GM19438 (cell line): Measurements from ENCODE around the gene PTMA.
A peak's percentile ranks its signal among the peaks of the same experiment; 100 is the strongest.
"Not testable (repeated sequence)": the region's sequence is repeated elsewhere in the genome, so short reads cannot be mapped to it uniquely, and the experiment has no call there.

ENCODE experiments used
- ATAC-seq: cut with Tn5 transposase; IDR thresholded peaks from one replicate; pipeline ENCODE4 v1.9.1; 2021; ENCODE audit warnings: low read depth; ENCODE audit not compliant: unreplicated experiment

The PTMA gene

DNA sequence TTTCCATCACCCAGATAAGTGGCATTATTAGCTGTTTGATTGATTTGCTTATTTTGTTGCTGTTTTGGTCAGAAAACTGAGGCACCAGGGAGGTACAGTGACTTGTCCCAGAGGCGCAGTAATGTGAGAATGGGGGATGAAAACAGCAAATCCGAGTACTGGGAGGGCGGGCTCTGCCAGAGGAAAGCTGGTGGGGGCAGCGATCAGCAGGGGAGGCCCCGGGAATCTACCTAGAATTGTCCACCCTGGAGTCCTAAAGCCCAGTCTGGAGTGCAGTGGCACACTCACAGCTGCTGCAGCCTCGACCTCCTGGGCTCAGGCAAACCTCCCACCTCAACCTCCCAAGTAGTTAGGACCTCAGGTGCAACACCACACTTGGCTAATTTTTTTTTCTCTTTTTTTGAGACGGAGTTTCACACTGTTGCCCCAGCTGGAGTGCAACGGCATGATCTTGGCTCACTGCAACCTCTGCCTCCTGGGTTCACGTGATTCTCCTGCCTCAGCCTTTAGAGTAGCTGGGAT lies 17.0 kb upstream of the PTMA start:
- no peak for ATAC-seq

DNA sequence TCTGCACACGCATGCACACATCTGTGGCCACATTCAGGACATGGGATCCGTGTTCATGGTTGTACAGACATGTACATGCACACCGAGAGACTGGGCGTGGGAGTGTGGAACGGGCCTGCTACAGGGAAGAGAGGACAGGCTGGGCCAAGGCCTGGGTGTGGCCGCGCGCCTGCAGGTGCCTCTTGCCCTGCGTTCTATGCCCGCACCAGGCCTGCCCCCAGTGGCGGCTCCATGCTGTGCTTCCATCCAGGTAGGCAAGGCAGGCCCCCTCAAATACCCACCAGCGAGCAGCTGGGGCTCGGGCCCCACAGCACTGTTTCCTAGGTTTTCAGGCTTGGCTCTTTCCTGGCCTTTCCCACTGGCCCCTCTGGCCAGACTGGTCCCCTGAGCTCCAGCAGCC lies 15.5 kb upstream of the PTMA start:
- no peak for ATAC-seq

DNA sequence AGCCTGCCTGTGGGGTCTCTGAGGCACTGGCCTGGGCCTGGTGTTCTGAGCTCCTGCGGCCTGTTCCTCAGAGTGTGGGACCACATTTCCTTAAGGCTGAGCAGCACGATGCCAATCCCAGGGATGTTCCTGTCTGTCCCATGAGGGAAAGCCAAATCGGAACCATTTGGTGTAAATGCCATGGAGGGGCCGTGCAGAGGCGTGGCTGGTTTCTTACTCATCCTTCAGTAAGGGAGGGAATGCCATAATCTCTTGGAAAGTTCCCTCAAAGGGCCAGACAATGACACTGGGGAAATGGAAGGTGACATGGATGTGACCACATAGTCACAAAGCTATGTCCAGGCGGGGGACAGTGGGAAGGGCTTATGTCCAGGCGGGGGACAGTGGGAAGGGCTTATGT lies 14.4 kb upstream of the PTMA start:
- ATAC-seq, result no peak

DNA sequence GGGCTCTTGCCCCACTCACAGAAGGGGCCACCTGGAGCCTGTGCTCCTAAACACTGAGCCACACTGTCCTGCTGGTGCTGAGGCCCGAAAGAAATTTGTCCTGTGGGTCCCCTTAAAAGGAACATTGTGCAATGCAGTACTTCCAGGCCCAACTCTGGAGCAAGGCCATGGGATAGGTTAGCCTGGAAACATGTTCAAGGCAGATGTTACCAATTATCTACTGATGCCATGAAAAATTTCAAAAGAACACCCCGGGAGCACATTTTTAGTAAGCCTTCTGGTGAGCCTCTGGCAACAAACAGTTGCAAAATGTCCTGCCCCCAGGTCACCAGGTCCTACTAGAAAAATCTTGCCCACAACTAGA lies 12.3 kb upstream of the PTMA start:
- no peak for ATAC-seq

DNA sequence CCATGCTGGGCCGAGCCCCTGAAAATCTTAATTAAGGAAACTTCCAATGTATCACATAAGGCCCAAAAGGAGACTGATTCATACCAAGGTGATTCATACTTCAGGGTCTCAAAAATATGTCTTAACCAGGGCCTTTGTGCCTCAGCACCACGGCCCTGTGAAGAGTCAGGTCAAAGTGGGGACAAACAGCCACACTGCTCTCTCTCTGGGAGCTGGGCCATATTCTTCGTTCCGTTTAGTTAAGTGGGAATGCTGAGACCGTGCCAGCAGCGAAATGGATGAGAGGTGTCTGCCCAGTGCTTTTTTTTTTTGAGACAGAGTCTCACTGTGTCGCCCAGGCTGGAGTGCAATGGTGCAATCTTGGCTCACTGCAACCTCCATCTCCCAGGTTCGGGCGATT lies 9.3 kb upstream of the PTMA start:
- no peak for ATAC-seq

DNA sequence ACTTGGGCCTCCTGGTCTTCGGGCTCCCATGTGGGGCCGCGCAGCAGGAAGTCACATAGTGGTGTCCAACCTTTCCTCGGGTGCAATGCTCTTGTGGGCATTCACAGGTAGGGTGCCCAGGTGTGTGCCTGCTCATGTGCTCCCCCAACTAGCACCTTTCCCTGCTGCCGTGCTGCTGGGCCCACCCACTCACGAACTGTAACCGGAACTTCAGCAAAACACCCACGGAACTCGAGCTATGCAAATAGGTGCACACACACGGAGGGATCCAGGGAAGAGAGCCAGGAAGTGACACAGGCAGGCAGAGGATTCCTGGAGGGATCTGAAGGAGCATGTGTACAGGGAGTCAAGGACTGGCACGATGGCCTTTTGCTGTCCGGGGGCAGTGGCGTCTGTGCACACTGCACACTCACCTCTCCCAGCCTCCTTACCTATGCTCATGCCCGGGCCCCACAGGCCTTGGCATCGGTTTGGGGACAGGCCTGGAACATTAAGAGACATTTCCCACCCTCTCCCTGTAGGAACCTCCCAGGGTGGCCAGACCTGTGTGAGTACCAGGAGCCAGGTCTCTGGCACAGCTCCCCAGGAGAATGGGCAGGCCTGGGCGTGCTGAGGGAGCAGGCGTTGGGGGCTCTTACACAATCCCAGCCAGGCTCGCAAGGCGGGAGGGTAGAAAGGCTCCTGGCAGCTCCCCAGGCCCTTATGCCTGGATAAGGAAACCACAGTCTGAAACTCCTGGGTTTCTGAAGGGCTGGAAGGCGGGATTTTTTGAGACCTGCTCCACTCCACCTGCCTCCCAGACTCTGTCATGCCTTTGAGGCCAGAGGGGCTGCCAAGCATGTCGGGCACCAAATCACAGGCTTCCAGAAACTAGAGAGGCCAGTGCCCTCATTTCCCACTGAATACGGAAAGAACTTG lies 6.6 kb upstream of the PTMA start:
- no peak for ATAC-seq

- no peak for ATAC-seq
Observed at GRCh38 chr2:231704017-231704416, 4.3 kb upstream of the PTMA start.

DNA sequence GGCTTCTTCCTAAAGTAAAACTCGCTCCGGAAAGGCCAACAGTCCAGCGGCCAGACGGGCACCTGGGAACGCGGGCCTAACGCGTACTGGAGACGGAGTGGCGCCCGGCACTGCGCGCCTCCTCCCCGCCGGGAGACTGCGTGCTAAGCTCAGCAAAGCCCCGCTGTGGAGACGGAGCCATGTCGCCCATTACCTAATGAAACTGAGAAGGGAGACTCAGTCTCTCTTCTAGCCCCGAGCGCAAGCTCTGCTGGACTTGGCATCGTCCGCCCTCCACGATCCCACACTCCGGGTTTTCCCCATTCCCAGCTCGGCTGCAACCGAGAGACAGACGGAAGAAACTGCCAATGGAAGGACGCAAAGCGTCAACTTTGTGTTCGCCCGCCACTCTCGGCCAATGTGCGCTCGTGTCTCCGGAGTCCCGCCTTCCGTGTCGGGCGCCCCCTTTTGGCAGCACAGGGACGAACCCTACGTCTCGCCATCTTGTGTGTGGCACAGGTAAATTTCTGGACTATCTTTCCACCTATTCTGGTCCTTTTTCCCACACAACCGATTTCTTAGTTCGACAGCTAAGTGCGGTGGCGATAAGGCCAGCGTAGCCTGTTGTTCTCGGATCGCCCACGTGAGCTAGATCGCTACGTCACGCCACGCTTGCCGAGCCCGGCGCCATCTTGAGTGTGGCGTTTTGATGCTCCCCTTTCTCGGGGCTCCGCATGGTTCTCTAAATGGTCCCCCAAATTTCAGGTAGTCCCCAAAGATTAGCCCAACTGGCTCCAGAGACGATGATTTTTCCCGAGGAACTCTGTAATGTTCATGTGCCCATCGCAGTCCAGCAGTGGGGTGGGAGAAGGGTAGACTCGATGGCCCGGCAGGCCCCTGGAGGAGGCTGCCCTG lies 1.3 kb upstream of the PTMA start:
- peak; percentile 40 for ATAC-seq

- no peak for ATAC-seq
Observed at GRCh38 chr2:231707625-231707926, 749 bp upstream of the PTMA start.

DNA sequence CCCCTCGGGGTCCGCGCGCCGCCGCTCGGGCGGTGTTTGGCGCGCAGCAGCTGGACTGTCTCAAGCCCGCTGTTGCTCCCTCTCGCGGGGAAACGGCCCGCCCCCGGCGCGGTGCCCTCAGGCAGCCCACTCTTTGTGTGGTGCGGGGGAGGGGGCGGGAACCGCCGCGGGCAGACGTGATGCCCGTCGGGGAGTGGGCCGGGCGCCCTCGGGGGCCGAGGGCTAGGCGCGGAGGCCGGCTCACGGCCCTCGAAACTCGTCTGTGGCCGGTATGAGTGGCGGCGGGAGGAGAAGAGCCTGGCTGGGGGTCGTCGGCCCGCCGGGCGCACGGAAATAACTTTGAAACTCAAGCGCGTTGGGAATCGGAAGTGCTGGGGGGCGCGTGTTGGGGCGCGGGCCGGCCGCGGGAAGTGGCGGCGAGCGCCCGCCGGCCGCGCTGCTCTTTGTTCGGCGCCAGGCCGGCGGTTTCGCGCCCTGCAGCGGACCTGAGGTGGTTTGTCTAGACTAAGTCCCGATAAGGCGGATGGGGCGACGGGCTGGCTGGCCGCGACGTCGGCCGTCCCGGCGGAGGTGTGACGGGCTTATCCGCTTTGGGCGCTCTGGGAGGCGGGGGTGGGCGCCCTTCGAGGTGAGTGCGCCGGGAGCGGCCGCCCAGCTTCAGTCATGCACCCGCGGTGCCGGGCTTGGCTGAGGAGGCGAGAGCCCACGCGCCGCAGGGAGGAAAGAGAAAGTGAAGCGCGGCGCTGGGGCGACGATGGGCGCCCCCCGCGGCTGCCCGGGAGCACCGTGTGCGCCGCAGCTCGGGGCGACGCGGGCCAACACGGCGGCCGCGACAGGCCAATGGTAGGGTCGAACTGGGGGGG lies 679 bp downstream of the PTMA start:
- no peak for ATAC-seq

- no peak for ATAC-seq
Observed at GRCh38 chr2:231709636-231709980, 1.3 kb downstream of the PTMA start.

- no peak for ATAC-seq
Observed at GRCh38 chr2:231709981-231710798, 1.9 kb downstream of the PTMA start.

- ATAC-seq, result no peak
Observed at GRCh38 chr2:231710799-231711676, 2.7 kb downstream of the PTMA start.

DNA sequence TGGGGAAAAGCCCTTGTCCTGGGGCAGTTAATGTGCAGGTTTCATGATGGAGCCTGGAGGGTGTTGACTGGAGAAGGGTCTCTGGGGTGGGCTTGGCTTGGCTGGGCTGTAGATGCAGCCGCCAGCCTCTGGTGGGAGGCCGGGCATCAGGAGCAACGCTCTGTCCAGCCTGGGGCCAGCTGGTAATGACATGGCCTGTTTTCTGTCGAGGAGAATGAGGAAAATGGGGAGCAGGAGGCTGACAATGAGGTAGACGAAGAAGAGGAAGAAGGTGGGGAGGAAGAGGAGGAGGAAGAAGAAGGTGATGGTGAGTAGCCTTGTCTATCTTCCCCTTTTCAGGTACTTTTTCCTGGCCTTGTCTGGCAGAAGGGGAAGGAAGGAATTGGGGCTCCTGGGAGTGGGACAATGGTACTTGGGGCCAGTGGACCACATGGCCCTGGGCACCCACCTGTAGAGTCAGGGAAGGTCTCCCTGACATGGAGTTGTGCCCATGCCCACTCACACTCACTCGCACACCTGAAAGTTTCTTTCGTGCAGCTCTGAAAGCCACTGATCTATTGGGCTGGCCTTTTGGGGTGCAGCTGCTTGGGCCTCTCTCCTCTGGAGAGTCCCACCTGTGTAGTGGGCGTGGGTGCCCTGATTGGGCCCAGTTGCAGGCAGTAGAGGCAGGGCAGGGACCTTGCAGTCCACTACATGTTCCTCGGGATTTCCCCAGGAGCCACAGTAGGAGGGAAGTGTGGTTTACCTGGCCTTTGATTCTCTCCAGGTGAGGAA lies 3.5 kb downstream of the PTMA start:
- no peak for ATAC-seq

DNA sequence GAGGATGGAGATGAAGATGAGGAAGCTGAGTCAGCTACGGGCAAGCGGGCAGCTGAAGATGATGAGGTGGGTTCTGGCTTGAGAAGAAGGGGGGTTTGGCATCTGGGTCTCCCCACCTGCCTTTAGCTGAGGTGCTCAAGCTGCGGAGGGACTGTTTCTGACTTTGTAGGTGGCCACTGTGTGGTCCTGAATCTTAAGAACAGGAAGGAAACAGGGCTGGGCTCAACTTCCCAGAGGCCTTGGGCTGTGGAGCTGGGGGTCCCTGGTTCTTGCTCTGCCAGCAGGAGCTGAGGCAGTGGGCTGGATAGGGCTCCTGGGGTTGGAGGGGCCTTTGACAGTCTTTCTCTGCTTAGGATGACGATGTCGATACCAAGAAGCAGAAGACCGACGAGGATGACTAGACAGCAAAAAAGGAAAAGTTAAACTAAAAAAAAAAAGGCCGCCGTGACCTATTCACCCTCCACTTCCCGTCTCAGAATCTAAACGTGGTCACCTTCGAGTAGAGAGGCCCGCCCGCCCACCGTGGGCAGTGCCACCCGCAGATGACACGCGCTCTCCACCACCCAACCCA lies 4.2 kb downstream of the PTMA start:
- not testable (repeated sequence) for ATAC-seq

GRCh38 chr2:231713406-231713729 lies 5.0 kb downstream of the PTMA start:
- ATAC-seq, result not testable (repeated sequence)

DNA sequence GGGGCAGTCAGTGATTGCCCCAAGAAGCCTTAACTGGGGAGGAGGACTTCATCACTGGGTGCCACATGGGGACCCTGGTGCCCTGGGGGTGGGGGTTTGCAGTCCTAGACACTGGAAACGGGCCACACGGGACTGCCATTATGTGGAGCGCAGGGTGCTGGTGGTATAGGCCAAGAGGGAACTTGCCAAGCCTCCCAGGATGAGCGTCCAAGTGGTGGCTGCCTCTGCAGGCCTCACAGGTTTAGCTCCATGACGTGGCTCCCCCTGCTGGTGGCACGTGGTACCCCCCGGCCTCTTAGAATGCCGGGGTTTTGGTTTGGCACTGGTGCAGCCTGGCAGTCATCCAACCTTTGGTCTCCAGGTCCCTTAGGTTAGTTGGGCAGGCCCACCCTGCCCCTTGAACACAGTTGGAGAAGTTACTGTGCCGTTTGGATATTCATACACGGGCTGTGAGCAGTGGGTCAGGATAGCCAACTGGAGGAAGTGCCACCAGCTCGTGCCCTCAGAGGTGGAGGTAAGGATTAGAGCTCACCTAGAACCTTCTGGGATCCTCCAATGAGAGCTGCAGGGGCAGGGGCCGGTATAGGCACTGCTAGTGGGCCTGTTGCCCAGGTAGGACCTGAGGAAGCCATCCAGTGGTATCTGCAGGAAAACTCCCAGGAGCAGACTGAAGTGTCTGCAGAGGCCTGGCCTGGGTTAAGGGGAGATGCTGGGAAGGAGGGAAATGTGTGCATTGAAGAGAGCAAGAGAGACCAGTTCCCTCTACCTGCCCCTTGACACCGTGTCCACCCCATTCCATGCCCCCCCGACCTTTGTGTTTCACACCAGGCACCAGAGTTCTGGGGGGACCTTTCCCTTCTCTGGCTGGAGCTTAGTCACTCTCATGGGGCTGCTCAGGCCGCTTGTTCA lies 5.7 kb downstream of the PTMA start:
- peak; percentile 27 for ATAC-seq
